ENCODE data around the gene RNF34. TPM values are rescaled to one million over a fixed set of nuclear protein-coding genes. Genes with fewer than 3 reads are reported as not detected.
"Not testable (repeated sequence)": the region's sequence is repeated elsewhere in the genome, so short reads cannot be mapped to it uniquely, and the experiment has no call there.

The RNF34 gene
- total RNA-seq, 1 experiment from 2014 or later: 40.9 TPM

DNA sequence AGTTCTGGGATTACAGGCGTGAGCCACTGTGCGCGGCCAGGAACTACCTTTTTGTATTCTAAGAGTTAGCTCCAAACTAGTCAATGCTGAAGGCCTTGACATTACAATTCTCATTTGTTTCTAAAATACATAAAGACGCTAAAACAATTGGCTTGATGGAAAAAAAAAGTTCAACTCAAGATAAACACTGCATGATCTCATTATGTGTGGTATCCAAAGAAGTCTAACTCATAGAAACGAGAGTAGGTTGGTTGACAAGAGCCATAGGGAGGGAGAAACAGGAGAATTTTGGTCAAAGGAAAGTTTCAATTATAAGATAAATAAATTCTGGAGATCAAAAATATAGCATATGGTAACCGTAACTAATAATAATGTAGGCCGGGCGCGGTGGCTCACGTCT, 20.0 kb upstream of the RNF34 start:
- H3K27me3 Mint-ChIP-seq (ENCODE audit: insufficient read depth, unreplicated experiment): no peaks in the 10 kb centered on the region
- H3K4me3 Mint-ChIP-seq (ENCODE audit: unreplicated experiment): no peak overlapping the region
- TF ChIP-seq, protein P1, sequence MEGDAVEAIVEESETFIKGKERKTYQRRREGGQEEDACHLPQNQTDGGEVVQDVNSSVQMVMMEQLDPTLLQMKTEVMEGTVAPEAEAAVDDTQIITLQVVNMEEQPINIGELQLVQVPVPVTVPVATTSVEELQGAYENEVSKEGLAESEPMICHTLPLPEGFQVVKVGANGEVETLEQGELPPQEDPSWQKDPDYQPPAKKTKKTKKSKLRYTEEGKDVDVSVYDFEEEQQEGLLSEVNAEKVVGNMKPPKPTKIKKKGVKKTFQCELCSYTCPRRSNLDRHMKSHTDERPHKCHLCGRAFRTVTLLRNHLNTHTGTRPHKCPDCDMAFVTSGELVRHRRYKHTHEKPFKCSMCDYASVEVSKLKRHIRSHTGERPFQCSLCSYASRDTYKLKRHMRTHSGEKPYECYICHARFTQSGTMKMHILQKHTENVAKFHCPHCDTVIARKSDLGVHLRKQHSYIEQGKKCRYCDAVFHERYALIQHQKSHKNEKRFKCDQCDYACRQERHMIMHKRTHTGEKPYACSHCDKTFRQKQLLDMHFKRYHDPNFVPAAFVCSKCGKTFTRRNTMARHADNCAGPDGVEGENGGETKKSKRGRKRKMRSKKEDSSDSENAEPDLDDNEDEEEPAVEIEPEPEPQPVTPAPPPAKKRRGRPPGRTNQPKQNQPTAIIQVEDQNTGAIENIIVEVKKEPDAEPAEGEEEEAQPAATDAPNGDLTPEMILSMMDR (IDR thresholded peaks at IDR 0.05; ENCODE audit: unreplicated experiment): no peak
- H3K36me3 Mint-ChIP-seq (ENCODE audit: insufficient read depth, unreplicated experiment): no peaks in the 10 kb centered on the region
- H3K27ac Mint-ChIP-seq (ENCODE audit: low read depth, unreplicated experiment): no peak overlapping the region
- H3K4me1 Mint-ChIP-seq (ENCODE audit: insufficient read depth, unreplicated experiment): no peaks in the 10 kb centered on the region
- ChIA-PET POLR2A (no interaction called here), CTCF (no interaction called here)
- intact Hi-C loops (cut with micrococcal nuclease): no loop called here
- H3K9me3 Mint-ChIP-seq (ENCODE audit: unreplicated experiment): no peaks in the 10 kb centered on the region
- BruUV-seq (replicated peaks): no TSS peak
- DNase-seq (ENCODE audit: unreplicated experiment): no peak

DNA sequence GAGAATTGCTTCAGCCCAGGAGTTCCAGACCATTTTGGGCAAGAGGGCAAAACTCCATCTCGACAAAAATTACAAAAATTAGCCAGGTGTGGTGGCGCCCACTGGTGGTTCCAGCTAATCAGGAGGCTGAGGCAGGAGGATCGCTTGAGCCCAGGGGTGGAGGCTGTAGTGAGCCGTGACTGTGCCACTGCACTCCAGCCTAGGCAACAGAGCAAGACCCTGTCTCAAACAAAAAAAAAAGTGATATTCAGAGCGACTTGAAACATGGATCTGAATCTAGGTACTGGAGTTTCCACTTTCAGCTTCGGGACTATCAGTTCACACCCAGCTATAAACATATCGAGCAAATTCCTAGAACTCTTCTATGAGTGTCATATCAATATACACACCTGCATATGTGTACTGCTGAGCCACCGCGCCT, 16.3 kb upstream of the RNF34 start:
- no TSS peak for BruUV-seq (replicated peaks)
- Mint-ChIP-seq H3K4me3 (ENCODE audit: unreplicated experiment) (no peak overlapping the region), H3K9me3 (ENCODE audit: unreplicated experiment) (no peaks in the 10 kb centered on the region), H3K27ac (ENCODE audit: low read depth, unreplicated experiment) (no peak overlapping the region), H3K36me3 (ENCODE audit: insufficient read depth, unreplicated experiment) (no peaks in the 10 kb centered on the region), H3K4me1 (ENCODE audit: insufficient read depth, unreplicated experiment) (peaks cover 6% of the 10 kb centered on the region), H3K27me3 (ENCODE audit: insufficient read depth, unreplicated experiment) (no peaks in the 10 kb centered on the region)
- no peak for DNase-seq (ENCODE audit: unreplicated experiment)
- POLR2A ChIA-PET: interaction anchor here (0.6 to 1.2 kb wide), 3 partner anchors 16 to 698 kb away, joined by 3 read pairs; no protein-coding TSS in a partner anchor
- intact Hi-C loops (cut with micrococcal nuclease): no loop called here
- TF ChIP-seq, protein P1 (IDR thresholded peaks at IDR 0.05; ENCODE audit: unreplicated experiment): no peak
- CTCF ChIA-PET: interaction anchor here (0.6 to 1.2 kb wide), 4 partner anchors 15 to 125 kb away, joined by 3 to 4 read pairs (median 4); no protein-coding TSS in a partner anchor

DNA sequence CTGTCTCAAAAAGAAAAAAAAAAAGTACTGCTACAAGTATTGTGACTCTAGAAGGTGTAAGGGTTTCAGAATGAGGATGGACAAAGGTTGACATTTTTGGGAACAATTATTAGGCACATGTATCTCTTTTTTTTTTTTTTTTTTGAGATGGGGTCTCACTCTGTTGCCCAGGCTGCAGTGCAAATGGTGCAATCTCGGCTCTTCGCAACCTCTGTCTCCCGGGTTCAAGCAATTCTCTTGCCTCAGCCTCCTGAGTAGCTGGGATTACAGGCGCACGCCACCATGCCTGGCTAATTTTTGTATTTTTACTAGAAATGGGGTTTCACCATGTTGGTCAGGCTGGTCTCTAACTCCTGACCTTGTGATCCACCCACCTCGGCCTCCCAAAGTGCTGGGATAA, 15.0 kb upstream of the RNF34 start:
- ChIA-PET POLR2A (interaction anchor here (0.6 kb wide), 1 partner anchor 765 kb away, joined by 3 read pairs; no protein-coding TSS in a partner anchor), CTCF (interaction anchor here (0.7 to 1.2 kb wide), 2 partner anchors 17 to 26 kb away, joined by 3 read pairs; no protein-coding TSS in a partner anchor)
- not testable (repeated sequence) for DNase-seq (ENCODE audit: unreplicated experiment)

DNA sequence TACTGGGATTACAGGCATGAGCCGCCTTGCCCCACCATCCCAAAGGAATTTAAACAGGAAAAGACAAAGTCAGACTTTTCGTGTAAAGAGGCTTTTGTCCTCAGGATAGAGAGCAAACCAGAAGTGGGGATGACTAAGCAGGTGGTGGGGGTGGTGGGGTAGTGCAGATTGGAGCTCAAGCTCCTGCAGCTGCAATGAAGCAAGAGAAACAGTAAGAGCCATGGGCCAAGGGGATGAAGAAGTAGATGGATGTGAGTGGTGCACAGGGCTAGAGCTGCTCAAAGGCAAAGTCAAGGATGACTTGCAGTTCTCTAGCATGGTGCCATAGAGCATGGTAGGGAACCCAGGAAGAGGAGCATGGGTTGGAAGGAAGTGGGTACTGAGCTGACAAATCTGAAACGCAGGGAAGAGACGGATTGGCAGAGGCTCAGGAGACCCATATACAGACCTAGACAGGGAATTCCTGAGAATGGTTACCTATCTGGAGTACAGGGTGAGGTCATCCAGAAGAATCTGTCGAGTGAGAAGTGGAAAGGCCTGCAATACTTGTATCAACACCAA, 11.4 kb upstream of the RNF34 start:
- peak; percentile 41 for DNase-seq (ENCODE audit: unreplicated experiment)
- POLR2A ChIA-PET: interaction anchor here (0.5 to 0.6 kb wide), 2 partner anchors 36 to 37 kb away, joined by 3 to 5 read pairs; partner anchors contain the start of gene ANAPC5
- no peak overlapping the region for H3K27ac Mint-ChIP-seq (ENCODE audit: low read depth, unreplicated experiment)

More for the DNA sequence above, 15.0 kb upstream of the RNF34 start:
- H3K9me3 Mint-ChIP-seq (ENCODE audit: unreplicated experiment); intact Hi-C loops (cut with micrococcal nuclease); H3K4me3 Mint-ChIP-seq (ENCODE audit: unreplicated experiment); H3K36me3 Mint-ChIP-seq (ENCODE audit: insufficient read depth, unreplicated experiment); BruUV-seq (replicated peaks); H3K4me1 Mint-ChIP-seq (ENCODE audit: insufficient read depth, unreplicated experiment); H3K27me3 Mint-ChIP-seq (ENCODE audit: insufficient read depth, unreplicated experiment); H3K27ac Mint-ChIP-seq (ENCODE audit: low read depth, unreplicated experiment): not testable (repeated sequence)

More for the DNA sequence above, 11.4 kb upstream of the RNF34 start:
- CTCF ChIA-PET: no interaction called here
- H3K4me1 Mint-ChIP-seq (ENCODE audit: insufficient read depth, unreplicated experiment): peaks cover 13% of the 10 kb centered on the region
- no TSS peak for BruUV-seq (replicated peaks)
- intact Hi-C loops (cut with micrococcal nuclease): no loop called here
- H3K36me3 Mint-ChIP-seq (ENCODE audit: insufficient read depth, unreplicated experiment): no peaks in the 10 kb centered on the region
- H3K4me3 Mint-ChIP-seq (ENCODE audit: unreplicated experiment): no peak overlapping the region
- no peaks in the 10 kb centered on the region for H3K27me3 Mint-ChIP-seq (ENCODE audit: insufficient read depth, unreplicated experiment)
- no peaks in the 10 kb centered on the region for H3K9me3 Mint-ChIP-seq (ENCODE audit: unreplicated experiment)
- TF ChIP-seq, protein P1 (IDR thresholded peaks at IDR 0.05; ENCODE audit: unreplicated experiment): no peak
